Vagina (tissue), 2 donors: ENCODE results near the gene YIF1A.

Experiments
- POLR2A ChIP-seq, 2 donors: fragments of 450-650 bp; IDR thresholded peaks; one replicate each; pipeline ENCODE4 v1.6.1; 2017; ENCODE audit warnings: antibody characterized with exemption in 2 of 2, mild to moderate bottlenecking in 2 of 2, moderate library complexity in 2 of 2
- POLR2AphosphoS5 ChIP-seq, 2 donors: sonication (generic); formaldehyde crosslinking; IDR thresholded peaks; one replicate each; pipeline ENCODE4 v1.9.0; 2017; ENCODE audit warnings: antibody characterized with exemption in 2 of 2, mild to moderate bottlenecking in 2 of 2, low read depth in 1 of 2; ENCODE audit not compliant: insufficient read depth in 1 of 2
- TF ChIP-seq, protein P1 (sequence below), 3 experiments: fragments of 450-650 bp in 2 of 3; fragments of 200-600 bp in 1 of 3; sonication (generic) in 1 of 3; IDR thresholded peaks; one replicate each; pipeline ENCODE4 v1.5.1; 2017 to 2019; ENCODE audit warnings: antibody characterized with exemption in 3 of 3, mild to moderate bottlenecking in 2 of 3, moderate library complexity in 2 of 3

DNA sequence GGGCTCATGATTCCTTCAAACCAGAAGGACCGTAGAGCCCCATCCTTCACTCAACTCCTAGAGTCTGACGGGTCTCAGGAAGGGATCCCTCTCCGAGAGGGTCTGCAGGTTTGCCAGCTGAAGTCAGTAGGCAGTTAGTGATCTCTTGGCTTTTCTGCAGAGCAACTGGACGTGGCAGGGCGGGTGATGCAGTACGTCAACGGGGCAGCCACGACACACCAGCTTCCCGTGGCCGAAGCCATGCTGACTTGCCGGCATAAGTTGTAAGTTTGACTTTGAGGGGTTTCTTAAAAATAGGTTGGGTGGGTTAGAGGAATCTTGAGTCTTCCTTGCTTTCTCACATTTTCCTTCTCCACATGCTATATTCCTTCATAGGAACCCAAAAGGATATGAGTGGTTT, 53.8 kb downstream of the YIF1A start:
- TF ChIP-seq, protein P1, sequence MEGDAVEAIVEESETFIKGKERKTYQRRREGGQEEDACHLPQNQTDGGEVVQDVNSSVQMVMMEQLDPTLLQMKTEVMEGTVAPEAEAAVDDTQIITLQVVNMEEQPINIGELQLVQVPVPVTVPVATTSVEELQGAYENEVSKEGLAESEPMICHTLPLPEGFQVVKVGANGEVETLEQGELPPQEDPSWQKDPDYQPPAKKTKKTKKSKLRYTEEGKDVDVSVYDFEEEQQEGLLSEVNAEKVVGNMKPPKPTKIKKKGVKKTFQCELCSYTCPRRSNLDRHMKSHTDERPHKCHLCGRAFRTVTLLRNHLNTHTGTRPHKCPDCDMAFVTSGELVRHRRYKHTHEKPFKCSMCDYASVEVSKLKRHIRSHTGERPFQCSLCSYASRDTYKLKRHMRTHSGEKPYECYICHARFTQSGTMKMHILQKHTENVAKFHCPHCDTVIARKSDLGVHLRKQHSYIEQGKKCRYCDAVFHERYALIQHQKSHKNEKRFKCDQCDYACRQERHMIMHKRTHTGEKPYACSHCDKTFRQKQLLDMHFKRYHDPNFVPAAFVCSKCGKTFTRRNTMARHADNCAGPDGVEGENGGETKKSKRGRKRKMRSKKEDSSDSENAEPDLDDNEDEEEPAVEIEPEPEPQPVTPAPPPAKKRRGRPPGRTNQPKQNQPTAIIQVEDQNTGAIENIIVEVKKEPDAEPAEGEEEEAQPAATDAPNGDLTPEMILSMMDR (IDR thresholded peaks at IDR 0.05), result no peak
- TF ChIP-seq POLR2A (IDR thresholded peaks at IDR 0.05) (no peak), POLR2AphosphoS5 (IDR thresholded peaks at IDR 0.05; ENCODE audit: insufficient read depth in 1 of 2, low read depth in 1 of 2) (no peak)
